DMS53 (cell line): Measurements from ENCODE around the gene LEKR1.
"Not testable (repeated sequence)": the region's sequence is repeated elsewhere in the genome, so short reads cannot be mapped to it uniquely, and the experiment has no call there.

Experiments used
- DNase-seq: peaks from one replicate; lab custom pipeline; 2025; lab: John Stamatoyannopoulos, UW

The LEKR1 gene

DNA sequence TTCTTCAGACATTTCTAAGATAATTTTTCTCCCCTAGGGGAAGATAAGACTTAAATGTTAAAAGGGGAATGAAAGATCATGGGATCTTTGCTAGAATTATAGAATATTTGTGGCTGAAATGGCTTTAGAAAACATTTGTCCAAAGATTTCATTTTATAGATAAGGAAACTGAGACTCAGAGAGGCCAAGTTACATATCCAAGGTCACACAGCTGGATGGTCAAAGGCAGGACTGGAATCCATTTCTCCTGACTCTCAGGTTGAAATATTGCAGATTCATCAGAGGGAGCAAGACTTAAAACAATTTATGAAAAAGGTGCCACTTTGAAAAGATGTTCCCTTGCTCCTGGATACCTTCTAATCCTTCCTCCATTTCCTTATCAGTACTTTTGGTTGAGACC, 19.5 kb upstream of the LEKR1 start:
- DNase-seq = no peak

DNA sequence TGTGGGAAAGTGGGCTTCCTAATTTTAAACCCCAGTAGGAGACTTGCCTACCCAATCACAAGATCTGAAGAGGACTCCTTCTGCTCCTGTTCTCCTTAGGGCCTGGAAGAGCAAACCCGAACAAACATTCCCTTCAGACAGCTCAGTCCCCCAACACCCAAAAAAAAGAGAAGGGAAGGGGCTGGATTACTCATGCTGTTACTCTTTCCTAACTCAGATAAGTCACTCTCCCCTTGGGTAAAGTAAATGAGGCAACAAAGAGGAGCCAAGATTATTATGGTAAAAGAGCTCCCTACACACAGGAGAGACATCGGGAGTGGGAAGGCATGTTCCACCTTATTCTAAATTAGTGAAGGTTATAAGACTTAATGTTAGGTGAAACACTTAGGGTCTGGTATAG, 18.1 kb upstream of the LEKR1 start:
- no peak for DNase-seq

DNA sequence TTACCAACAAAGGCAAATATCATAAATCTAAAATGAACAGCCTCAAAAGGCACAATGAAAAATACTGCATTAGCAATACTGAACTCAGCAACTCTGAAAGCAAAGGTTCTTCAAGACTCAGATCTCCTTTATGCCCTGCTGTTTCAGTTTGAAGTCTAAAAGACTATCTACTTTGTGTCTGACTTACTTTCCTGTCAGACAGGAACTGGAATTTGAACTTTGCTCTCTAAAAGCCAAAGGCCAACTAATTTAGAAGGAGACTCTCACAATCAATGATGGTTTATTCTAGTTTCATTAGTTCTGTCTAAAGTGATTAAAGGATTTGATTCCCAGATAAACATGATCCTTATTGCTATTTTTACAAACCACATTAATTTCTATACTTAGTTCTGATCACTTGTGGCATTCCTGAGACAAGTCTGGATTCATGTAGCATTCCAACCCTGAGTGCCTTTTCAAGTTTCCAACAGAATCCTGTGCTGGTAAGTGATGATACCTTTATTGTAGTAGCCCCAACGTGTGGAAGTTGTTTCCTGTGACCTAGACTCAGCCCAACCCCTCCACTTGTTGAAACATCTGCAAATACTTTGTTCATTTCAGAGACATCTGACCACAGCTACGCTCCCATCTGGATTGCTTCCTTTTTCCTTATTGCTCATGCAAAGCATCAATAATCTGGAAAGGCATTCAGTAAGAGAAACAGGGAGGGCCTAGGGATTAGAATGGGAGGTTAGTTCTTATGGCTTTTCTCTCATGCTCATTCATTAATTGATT, 14.9 kb upstream of the LEKR1 start:
- peak; percentile 43 for DNase-seq

DNA sequence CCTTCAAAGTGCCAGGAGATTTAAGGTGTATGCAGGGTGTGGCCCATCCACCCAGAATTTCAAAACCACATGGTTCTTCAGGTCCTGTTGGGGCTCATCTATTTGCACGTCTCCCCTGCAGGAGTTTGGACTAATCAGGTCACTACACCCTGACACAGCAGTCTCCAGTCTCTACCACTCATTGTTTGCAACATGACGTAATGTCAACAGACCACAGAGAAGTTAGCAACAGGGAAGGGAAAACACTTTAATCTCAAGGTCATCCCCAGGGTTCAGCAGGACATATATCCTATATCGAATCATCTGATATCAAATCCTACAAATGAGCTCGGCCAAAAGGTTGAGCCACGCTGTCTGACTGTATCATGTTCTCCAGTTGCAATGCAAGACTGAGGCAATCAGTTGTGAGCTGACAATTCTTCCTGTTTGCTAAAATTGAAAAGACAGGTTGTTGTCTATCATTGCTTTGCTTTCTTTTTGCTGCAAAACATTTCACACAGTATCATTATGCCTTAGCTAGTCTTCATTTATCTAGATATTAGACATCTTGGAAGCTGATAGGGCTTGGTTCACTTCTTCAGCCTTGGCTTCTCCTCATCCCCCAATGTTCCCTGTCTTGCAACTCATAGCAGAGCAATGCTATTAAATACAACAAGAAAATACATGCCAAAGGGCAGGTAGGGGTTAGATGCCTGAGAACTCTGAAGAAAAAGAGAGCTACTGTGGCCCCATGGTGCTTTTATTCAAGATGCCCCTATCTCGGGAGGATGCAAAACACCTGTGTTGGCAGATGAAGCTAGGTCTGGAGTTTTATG, 13.4 kb upstream of the LEKR1 start:
- DNase-seq = peak; percentile 96

DNA sequence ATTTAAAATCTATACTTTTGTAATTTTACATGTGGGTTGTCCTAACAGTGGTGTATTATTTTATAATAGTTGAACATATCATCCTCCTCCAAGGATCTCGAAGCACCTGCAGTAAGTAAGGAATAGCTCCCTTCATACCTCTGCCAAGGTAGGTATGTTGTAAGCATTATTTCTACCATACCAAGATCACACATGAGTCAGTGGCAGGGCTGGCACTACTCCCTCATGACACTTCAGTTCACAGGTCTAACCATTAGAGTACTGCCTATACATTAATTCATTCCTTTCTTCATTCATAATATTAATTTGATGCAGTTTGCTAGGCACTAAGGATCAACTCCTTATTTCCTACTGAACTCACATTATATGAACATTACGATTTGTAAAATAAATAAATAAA, 11.9 kb upstream of the LEKR1 start:
- peak; percentile 68 for DNase-seq

DNA sequence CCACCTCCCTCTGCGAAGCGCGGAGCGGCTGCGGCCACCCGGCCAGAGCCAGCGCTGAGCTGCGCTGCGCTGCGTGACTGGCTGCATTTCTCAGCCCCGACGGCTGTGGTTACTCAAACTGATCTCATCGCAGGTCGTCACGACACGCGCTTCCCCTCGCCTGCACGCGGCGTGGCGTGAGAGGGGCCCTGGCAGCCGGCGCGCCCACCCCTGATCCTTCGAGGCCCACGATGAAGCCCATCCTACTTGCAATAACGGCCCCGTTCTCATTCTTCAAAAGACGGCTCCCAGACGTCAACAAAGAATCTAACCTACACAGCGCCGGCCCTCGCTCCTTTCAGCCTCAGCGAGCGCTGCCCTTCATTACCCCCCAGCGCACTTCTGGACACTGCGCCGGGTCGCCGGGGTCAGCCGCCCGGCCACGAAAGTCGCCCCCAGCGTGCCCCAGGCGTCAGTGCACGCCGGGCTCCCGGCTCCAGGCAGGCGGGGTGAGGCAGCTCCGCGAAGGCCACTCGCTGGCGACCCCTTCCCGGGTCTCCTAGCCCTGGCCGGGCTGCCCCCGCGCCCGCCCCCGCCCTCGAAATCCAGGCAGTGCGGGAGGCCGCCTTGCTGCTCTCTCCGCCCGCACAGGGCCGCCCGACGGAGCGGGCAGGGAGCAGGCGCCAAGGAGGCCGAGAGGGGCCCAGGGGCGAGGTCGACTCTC, 9.9 kb upstream of the LEKR1 start:
- peak; percentile 84 for DNase-seq

DNA sequence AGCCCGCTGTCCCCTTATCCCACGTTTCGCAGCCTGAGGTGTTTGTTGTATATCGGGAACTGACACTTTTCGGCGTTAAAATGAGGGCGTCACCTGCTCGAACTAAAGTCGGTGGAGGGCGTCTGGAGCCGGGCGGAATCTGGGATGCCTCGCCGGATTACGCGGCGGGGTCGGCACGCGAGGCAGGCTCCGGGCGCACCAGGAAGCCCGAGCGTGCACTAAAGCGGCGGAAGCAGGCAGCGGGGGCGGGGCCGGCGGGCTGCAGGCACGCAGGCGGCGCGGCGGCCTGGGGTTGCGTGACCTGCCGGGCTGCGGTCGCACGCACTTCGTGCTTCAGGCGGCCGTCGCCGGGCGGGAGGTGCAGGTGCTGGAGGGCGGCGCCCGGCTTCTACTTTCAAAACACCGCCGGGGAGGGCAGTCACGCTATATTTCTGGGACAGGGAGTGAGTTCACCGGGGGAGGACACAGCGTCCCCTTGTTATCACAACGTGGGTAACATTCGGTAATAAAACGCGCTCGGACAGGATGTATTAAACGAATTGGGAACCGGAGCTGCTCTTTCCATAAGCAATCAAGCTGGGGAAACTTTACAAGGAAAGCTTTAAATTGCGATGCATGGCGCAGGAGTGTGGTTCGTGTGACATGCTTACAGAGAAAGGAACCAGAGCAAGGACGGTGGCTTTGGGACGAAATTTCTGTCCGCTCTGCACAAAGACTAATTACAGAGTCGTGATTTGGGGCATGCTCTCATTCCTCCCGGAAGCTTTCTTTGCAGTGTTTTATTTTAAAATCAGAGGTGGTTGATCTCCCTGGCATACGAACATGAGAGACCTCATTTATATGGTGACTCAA, 9.1 kb upstream of the LEKR1 start:
- DNase-seq = peak; percentile 97

DNA sequence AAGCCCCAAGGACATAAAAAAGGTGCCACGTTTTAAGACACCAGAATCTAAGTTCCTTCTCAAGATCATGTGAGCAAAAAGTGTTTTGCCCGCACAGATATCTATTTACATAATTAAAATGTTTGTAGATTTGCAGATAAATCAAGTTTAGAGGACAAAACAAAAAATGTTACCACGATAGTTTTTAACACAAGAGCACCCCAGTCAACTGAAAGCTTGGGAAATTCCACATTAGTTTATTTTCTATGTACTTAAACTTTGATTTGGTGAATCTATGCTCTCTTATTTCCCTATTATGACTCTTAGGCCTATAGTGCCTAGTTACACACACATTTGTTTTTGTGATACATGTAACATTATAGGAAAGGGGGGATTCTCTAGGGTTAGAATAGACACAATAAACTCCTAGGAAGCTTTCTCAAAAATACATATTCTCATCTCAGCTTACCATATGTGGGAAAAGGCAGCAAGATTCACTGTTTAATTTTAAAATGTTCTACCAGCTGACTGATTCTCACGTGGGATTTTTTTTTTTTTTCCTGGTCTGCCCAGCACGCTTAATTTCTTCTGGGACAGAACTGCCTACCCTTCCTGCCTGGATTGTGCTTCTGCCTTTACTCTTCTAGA, 8.4 kb upstream of the LEKR1 start:
- DNase-seq = peak; percentile 66

DNA sequence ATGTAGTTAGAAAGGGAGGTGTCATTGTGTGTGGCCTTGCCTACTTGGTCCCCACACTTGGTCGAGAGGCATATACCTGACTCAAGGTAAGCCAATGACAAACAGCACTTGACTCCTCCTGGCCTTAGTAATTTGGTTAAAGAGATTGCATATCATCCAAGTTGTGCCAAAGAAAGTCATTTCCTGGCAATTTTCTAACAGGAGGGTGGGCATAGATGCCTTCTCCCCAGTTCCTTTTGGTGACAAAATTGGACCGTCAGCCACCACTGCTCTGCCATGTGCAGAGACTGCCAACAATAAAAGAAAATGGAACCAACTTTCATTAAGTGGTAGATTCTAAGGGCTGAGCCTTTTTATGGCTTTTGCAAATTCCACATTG, 7.9 kb upstream of the LEKR1 start:
- peak; percentile 70 for DNase-seq

DNA sequence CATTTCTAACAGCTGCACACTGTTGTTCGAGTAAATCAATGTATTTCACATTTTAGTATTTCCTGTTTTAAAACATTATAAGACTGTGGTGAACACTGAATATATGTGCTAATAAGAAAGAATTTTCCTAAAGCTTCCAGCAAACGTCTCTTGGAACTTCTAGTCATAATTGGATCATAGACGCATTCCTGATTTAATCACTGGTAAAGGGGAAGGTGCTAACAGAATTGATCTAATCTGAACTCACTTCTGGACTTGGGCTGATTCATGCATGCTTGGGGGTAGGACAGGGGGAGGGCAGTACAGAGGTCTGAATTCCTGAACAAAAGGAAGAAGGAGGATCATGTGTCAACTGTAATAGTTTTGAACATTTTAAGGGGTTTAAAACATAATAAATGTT, 7.3 kb upstream of the LEKR1 start:
- peak; percentile 18 for DNase-seq

DNA sequence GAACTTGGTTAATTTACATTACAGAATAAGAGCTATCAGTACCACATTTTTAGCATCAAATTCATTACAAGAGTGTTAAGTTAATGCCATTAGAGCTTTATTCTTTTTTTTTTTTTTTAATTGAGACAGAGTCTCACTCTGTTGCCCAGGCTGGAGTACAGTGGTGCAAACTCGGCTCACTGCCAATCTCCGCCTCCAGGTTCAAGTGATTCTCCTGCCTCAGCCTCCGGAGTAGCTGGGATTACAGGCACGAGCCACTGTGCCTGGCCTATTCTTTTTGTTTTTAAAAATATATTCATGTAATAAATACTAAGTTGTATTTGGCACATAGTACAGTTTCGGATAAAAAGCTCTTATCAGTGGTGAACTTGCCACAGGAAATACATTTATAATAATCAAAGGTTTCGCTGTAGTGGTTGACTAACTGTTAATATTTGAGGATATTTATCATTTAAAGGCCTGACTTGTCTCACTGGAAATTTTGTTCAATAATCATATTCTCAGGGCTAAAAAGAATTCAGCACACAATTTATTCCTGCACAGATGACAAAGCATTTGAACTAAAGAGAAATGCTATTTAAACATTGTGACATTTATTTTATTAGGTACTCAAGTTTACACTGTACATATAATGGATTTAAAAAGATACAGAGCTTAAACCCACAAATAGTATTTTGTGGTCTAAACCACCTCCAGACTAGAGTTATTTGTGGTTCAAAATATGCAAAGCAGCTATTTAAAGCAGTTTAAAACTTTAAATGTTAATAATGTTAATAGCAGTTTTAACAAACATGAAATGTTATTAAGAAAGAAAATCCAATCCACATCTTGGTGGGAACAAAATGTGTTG, 6.1 kb upstream of the LEKR1 start:
- peak; percentile 34 for DNase-seq

DNA sequence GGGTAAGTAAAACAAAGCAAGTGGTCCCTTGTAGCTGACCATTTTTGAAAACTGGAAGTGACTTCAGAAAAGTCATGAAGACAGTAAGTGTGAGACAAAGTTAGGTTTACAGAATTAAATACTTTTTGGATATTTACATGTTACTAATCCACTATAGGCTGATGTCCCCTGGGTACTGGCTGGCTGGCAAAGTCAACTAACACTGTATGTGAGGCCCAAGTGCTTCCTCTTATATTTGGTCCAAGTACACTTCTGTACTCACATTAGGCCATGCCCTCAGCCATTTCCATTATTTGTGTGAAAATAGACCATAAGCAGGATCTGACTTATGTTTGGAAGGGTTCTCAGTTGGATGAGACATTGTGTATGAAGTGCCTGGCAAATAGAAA, 5.5 kb upstream of the LEKR1 start:
- peak; percentile 56 for DNase-seq

DNA sequence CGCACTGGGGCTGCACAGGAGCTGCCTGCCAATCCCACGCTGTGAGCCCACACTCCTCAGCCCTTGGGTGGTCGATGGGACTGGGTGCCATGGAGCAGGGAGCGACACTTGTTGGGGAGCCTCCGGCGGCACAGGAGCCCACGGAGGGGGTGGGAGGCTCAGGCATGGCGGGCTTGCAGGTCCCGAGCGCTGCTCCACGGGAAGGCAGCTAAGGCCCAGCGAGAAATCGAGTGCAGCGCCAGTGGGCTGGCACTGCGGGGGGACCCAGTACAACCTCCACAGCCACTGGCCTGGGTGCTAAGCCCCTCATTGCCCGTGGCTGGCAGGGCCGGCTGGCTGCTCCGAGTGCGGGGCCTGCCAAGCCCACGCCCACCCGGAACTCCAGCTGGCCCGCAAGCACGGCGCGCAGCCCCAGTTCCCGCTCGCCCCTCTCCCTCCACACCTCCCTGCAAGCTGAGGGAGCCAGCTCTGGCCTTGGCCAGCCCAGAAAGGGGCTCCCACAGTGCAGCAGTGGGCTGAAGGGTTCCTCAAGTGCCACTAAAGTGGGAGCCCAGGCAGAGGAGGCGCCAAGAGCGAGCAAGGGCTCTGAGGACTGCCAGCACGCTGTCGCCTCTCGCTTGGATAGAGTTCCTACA, 3.4 kb upstream of the LEKR1 start:
- not testable (repeated sequence) for DNase-seq

DNA sequence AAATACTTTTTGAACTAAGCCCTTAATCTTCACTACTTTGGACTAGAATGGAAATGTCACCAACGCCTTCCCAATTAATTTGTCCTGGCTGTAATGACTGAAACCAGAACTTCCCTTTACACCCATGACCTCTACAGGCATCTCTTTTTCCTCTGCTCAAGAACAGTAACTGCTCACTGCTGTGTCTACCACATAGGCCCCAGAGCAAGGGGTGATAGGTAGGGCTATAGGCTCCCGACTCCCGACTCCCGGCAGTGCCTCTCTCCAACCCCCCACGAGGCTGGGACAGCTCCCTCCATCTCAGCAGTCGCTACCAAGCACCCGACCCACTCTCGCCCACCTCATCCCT, 384 bp upstream of the LEKR1 start:
- no peak for DNase-seq

DNA sequence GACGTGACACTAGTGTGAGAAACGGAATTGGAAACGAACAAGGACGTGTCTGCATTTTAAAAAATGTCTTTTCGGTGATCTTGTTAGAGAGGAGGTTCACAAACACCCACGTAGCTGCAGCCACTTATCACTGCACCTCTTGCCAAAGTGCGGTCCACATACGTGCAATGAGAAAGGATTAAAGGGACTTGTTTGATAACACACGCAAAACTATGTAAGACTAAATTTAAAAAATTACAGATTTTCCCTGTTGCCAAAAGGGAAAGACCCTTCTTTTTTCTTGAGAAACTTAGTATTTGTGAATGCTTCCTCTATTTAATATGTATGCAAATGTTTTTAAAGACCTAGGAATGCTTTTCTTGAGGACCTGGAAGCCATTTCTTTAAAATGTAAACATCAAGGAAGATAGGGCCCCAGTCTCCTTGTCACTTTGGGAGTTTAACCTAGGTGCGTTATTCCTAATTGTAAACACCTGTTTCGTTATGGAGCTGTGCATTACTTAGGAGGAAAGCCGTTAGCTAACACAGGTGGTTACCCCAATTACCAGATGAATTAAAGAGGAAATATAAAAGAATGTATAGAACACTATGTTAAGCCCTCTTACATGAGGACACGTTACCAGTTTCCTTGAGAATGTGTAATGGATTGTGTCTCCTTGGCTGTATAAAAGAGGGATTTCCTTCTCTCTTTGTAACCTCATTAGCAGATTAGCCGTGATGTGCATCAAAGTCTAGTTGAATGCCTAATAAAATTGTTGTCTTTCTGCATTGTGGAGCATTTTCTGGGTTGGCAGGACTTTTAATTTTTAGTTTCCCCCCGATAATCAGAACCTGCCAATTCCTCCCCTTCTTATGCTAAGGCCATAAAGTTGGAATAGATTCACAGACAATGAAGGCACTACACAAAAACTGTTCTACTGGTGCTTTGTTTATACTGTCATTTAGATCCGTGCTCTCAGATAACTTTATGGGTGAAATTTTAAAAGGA, 1.0 kb downstream of the LEKR1 start:
- peak; percentile 52 for DNase-seq

DNA sequence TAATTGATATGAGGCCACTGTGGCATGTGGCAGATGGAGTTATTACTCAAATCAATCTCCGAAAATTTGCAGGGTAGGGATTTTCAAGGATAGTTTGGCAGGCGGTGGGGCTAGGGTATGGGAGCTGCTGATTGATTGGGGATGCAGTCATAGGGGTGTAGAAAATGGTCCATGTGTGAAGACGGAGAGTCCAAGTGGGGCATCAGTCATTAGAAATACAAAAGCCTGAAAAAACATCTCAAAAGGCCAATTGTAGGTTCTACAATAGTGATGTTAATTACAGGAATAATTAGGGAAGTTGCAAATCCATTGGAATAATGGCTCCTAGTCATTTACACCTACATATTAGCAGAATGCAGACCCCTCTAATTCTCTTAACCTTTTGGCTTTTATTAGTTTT, 4.9 kb downstream of the LEKR1 start:
- no peak for DNase-seq

DNA sequence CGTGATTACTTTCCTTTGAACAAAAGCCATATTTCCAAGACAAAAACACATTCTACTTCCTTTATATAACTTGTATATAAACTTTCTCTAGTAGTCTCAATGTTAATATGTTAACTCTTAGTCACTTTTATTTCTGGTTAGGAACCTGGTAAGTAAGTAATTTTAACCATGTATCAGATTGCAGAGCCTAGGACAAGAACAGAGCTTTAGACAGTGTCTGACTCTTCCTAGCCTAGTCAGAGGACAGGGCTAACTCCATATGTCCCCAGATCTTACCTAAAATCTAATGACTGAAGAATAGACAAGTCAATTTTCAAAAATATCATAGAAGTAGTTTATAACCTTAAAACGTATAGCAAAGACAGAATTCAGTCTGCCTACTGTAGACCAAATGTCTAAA, 8.3 kb downstream of the LEKR1 start:
- no peak for DNase-seq

DNA sequence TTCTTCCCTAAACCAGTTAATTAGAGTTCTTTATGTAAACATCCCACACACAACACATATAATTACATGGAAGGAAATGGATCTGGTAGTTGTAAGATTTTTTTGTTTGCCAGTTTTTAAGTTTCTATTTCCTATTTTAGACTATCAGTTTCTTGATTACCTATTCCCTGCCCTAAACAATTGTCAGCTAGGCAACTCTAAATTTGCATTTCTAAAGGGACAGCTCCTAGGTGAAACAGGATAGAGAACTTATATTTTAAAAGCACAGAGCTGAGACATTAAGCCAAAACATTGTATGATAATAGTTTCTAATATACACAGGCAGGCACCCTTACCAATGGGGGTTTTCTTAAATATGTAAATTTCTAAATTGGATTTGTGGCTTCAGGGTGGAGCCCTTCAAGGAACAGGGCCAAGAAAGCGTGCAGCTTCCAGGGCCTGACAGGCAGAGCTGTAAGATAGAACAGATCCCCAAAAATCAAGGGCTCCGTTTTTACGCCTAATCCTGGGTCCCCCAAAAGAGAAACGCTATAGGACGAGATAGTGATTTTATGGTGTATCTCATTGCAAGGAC, 8.9 kb downstream of the LEKR1 start:
- no peak for DNase-seq

DNA sequence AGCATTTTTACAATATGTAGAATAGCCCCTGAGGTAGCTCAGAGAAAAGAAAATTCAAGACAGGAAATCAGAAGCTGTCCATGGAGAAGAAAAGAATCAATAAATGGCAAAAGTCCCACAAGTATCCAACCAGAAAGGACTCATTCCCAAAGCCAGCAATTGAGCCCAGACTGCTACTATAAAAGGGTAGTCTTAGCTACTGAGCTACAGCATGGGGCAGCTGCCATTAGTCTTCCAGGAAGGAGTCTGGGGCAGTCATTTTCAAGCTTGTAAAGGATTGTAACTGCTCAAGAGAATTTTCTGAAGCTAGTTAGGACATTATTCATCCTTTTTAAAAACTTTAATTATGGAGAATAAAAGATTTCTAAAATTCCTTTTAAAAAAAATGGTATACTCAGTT, 10.5 kb downstream of the LEKR1 start:
- no peak for DNase-seq
